HEK293T (cell line): ENCODE results near the gene ERCC1.

Experiments used
- FOXA1 ChIP-seq: fragments of 450-650 bp; IDR thresholded peaks from 2 replicates; pipeline ENCODE4 v1.6.1; 2016; ENCODE audit warnings: mild to moderate bottlenecking
- FOXM1 ChIP-seq: fragments of 450-650 bp; IDR thresholded peaks from 2 replicates; pipeline ENCODE4 v1.6.1; 2017; ENCODE audit warnings: mild to moderate bottlenecking, borderline replicate concordance

GRCh38 chr19:45448887-45449299 lies 25.2 kb upstream of the ERCC1 start:
- TF ChIP-seq FOXM1 (no peak), FOXA1 (no peak)
